CD14-positive monocyte (primary cell): ENCODE data around the gene OCRL. TPM values are rescaled to one million over a fixed set of nuclear protein-coding genes. Genes with fewer than 3 reads are reported as not detected.

Experiments used
- DNase-seq, 3 donors: peaks; one replicate each; pipeline ENCODE4 v3.0.0-alpha.2; 2011 to 2022
- H2AFZ ChIP-seq: 2 replicates; pipeline ENCODE4 v1.6.0; 2012; ENCODE audit warnings: mild to moderate bottlenecking, low read depth, low read length, inconsistent platforms; ENCODE audit not compliant: insufficient read depth, poor library complexity, severe bottlenecking
- H3K27ac ChIP-seq, 2 donors: 1 replicate in 1 of 2; 2 replicates in 1 of 2; pipeline ENCODE4 v1.5.1; 2012 to 2013; ENCODE audit warnings: low read length in 2 of 2, control low read depth in 1 of 2, inconsistent platforms in 1 of 2, low read depth in 1 of 2, mild to moderate bottlenecking in 1 of 2
- H3K27me3 ChIP-seq, 2 donors: one replicate each; pipeline versions ENCODE4 v1.6.0 to v1.6.1; 2011 to 2013; ENCODE audit warnings: low read length in 2 of 2; ENCODE audit not compliant: control insufficient read depth in 2 of 2, insufficient read depth in 2 of 2
- H3K36me3 ChIP-seq, 2 donors: replicated peaks in 1 of 2; 1 replicate in 1 of 2; 2 replicates in 1 of 2; pipeline versions ENCODE4 v1.5.1 to v1.6.1; 2012 to 2013; ENCODE audit warnings: low read length in 2 of 2, control low read depth in 1 of 2, inconsistent platforms in 1 of 2, mild to moderate bottlenecking in 1 of 2; ENCODE audit not compliant: insufficient read depth in 2 of 2, control insufficient read depth in 1 of 2
- H3K4me1 ChIP-seq, 2 donors: 1 replicate in 1 of 2; 2 replicates in 1 of 2; pipeline versions ENCODE4 v1.5.1 to v1.6.1; 2012 to 2013; ENCODE audit warnings: low read length in 2 of 2, control low read depth in 1 of 2, inconsistent platforms in 1 of 2, mild to moderate bottlenecking in 1 of 2, moderate library complexity in 1 of 2; ENCODE audit not compliant: insufficient read depth in 2 of 2, control insufficient read depth in 1 of 2
- H3K4me2 ChIP-seq: replicated peaks from 2 replicates; pipeline ENCODE3; 2012; ENCODE audit warnings: low read length, moderate library complexity, mild to moderate bottlenecking; ENCODE audit not compliant: poor library complexity, severe bottlenecking; ENCODE audit errors: extremely low read depth
- H3K4me3 ChIP-seq, 3 experiments: fragments of 200-600 bp in 1 of 3; sonication (generic) in 1 of 3; replicated peaks in 1 of 3; 1 replicate in 2 of 3; 2 replicates in 1 of 3; pipeline ENCODE4 v1.5.1; 2011 to 2013; ENCODE audit warnings: low read length in 3 of 3, mild to moderate bottlenecking in 3 of 3, control low read depth in 2 of 3, low read depth in 2 of 3, inconsistent platforms in 1 of 3, moderate library complexity in 1 of 3
- H3K79me2 ChIP-seq: 2 replicates; pipeline ENCODE4 v1.6.0; 2012; ENCODE audit warnings: mild to moderate bottlenecking, control low read depth, inconsistent platforms, low read length, moderate library complexity; ENCODE audit not compliant: insufficient read depth
- H3K9ac ChIP-seq: 2 replicates; pipeline ENCODE4 v1.6.0; 2017; ENCODE audit warnings: low read length, mild to moderate bottlenecking; ENCODE audit not compliant: insufficient read depth, poor library complexity, severe bottlenecking
- H3K9me3 ChIP-seq, 2 donors: replicated peaks in 1 of 2; 1 replicate in 1 of 2; 2 replicates in 1 of 2; pipeline versions ENCODE4 v1.5.1 to v1.6.1; 2012 to 2013; ENCODE audit warnings: low read length in 2 of 2, control low read depth in 1 of 2; ENCODE audit not compliant: control insufficient read depth in 1 of 2, insufficient read depth in 1 of 2
- H4K20me1 ChIP-seq: 2 replicates; pipeline ENCODE4 v1.6.0; 2012; ENCODE audit warnings: mild to moderate bottlenecking, low read length, control low read depth, moderate library complexity; ENCODE audit not compliant: insufficient read depth
- H3K27ac Mint-ChIP-seq, 7 donors: one replicate each; pipeline ENCODE4 v1.8.0; 2020; ENCODE audit warnings: mild to moderate bottlenecking in 7 of 7, mixed read lengths in 7 of 7, moderate library complexity in 6 of 7, inconsistent platforms in 2 of 7
- H3K27me3 Mint-ChIP-seq, 3 donors: one replicate each; pipeline ENCODE4 v1.8.0; 2021 to 2022; ENCODE audit warnings: low read depth in 3 of 3, mild to moderate bottlenecking in 3 of 3, mixed read lengths in 3 of 3, moderate library complexity in 3 of 3, inconsistent platforms in 1 of 3
- H3K36me3 Mint-ChIP-seq, 2 donors: one replicate each; pipeline ENCODE4 v1.8.0; 2020; ENCODE audit warnings: mixed read lengths in 2 of 2, inconsistent platforms in 1 of 2, mild to moderate bottlenecking in 1 of 2
- H3K4me1 Mint-ChIP-seq: one replicate; pipeline ENCODE4 v1.8.0; 2020; ENCODE audit warnings: mild to moderate bottlenecking, mixed read lengths
- H3K4me3 Mint-ChIP-seq, 2 donors: one replicate each; pipeline ENCODE4 v1.8.0; 2020; ENCODE audit warnings: mild to moderate bottlenecking in 2 of 2, mixed read lengths in 2 of 2, moderate library complexity in 1 of 2
- H3K9me3 Mint-ChIP-seq, 7 donors: one replicate each; pipeline ENCODE4 v1.8.0; 2020 to 2022; ENCODE audit warnings: mixed read lengths in 7 of 7, mild to moderate bottlenecking in 6 of 7, moderate library complexity in 6 of 7, inconsistent platforms in 2 of 7
- WGBS: methylation state at CpG from one replicate; pipeline ENCODE4 v1.1.5; 2013; ENCODE audit warnings: missing lambda C conversion rate; ENCODE audit not compliant: insufficient coverage; 5-methylcytosine and 5-hydroxymethylcytosine counted together
- intact Hi-C, 2 donors: fragments of 100-400 bp; cut with micrococcal nuclease; formaldehyde crosslinking; loops; one replicate each; pipeline versions ENCODE4 v1.15.0 to v1.15.1; 2023
- polyA plus RNA-seq, 3 donors: library from polyadenylated mRNA; depleted of rRNA in 1 of 3; unstranded in 2 of 3; stranded (reverse) in 1 of 3; fragments of 300-500 nt in 2 of 3; fragments of >200 nt in 1 of 3; fragmentation: Illumina TruSeq in 2 of 3; gene quantifications; 1 replicate in 2 of 3; 2 replicates in 1 of 3; pipeline ENCODE4 v1.2.3, GENCODE V29; 2012 to 2021
- TF ChIP-seq, protein P1 (sequence below): fragments of 200-600 bp; IDR thresholded peaks from one replicate; pipeline ENCODE4 v1.8.0; 2022; ENCODE audit warnings: antibody characterized with exemption, mild to moderate bottlenecking

Gene OCRL
- polyA plus RNA-seq, 3 donors = 1.8 to 11.2 (median 2.4) TPM

DNA sequence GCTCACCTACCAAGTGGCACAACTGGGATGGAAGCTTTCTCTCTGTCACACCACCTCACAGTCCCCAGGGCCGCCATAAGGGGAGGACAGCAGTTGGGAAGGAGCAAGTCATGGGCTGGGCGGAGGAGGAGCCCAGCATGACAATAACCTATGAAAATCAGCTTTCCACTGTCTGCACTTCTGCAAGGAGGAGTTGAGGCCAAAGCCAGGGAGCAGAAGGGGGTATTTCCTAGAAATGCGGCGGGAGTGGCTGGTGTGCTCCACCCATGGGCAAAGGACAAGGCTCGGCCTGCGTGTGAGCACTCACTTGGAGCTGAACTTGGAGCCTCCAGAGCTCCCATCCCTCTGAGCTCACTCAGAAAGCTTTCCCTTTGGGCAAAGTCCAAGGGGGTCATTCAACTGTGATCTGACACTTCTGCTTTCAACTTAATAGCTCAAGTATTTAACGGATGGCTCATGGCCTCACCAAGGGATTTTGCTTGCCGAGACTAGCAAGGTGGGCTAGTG lies 96.2 kb downstream of the OCRL start:
- H3K36me3 Mint-ChIP-seq = no peaks in the 10 kb centered on the region
- Histone ChIP-seq H2AFZ (no peak overlapping the region), H3K79me2 (no peaks in the 10 kb centered on the region), H3K9ac (no peak overlapping the region), H3K4me2 (no peak overlapping the region), H3K4me1 (peaks cover 9% of the 10 kb centered on the region in 2 donors), H4K20me1 (no peaks in the 10 kb centered on the region), H3K9me3 (peaks cover 0 to 5% of the 10 kb centered on the region in 2 donors), H3K27ac (no peak overlapping the region), H3K4me3 (no peak overlapping the region), H3K27me3 (no peaks in the 10 kb centered on the region), H3K36me3 (no peaks in the 10 kb centered on the region)
- DNase-seq = no peak
- intact Hi-C loops = loop anchor here in 1 of 2 donors (10.0 kb wide), 1 partner anchor 189 kb away; no protein-coding TSS in a partner anchor
- no peak overlapping the region for H3K4me3 Mint-ChIP-seq
- TF ChIP-seq, protein P1, sequence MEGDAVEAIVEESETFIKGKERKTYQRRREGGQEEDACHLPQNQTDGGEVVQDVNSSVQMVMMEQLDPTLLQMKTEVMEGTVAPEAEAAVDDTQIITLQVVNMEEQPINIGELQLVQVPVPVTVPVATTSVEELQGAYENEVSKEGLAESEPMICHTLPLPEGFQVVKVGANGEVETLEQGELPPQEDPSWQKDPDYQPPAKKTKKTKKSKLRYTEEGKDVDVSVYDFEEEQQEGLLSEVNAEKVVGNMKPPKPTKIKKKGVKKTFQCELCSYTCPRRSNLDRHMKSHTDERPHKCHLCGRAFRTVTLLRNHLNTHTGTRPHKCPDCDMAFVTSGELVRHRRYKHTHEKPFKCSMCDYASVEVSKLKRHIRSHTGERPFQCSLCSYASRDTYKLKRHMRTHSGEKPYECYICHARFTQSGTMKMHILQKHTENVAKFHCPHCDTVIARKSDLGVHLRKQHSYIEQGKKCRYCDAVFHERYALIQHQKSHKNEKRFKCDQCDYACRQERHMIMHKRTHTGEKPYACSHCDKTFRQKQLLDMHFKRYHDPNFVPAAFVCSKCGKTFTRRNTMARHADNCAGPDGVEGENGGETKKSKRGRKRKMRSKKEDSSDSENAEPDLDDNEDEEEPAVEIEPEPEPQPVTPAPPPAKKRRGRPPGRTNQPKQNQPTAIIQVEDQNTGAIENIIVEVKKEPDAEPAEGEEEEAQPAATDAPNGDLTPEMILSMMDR = no peak
- no peak overlapping the region for H3K27ac Mint-ChIP-seq
- H3K27me3 Mint-ChIP-seq = peaks cover 0 to 4% (median 2%) of the 10 kb centered on the region in 3 donors
- 100% methylated on average over 2 of the region's 8 CpGs for WGBS
- peaks cover 5% of the 10 kb centered on the region for H3K4me1 Mint-ChIP-seq
- H3K9me3 Mint-ChIP-seq = peaks cover 0 to 5% (median 1%) of the 10 kb centered on the region in 7 donors

GRCh38 chrX:129637217-129638109 lies 97.4 kb downstream of the OCRL start:
- Mint-ChIP-seq H3K27ac (no peak overlapping the region), H3K9me3 (peaks cover 0 to 12% (median 7%) of the 10 kb centered on the region in 7 donors), H3K4me3 (no peak overlapping the region), H3K36me3 (no peaks in the 10 kb centered on the region), H3K27me3 (peaks cover 0 to 4% (median 2%) of the 10 kb centered on the region in 3 donors), H3K4me1 (peaks cover 13% of the 10 kb centered on the region)
- intact Hi-C loops = loop anchor here in 1 of 2 donors (10.0 kb wide), 1 partner anchor 187 kb away; no protein-coding TSS in a partner anchor
- Histone ChIP-seq H3K27me3 (no peaks in the 10 kb centered on the region), H3K4me3 (no peak overlapping the region), H3K9ac (no peak overlapping the region), H3K4me1 (peaks cover 9 to 17% of the 10 kb centered on the region in 2 donors), H2AFZ (peak overlapping the region; percentile 19), H3K9me3 (peaks cover 0 to 11% of the 10 kb centered on the region in 2 donors), H3K27ac (no peak overlapping the region), H3K36me3 (no peaks in the 10 kb centered on the region), H3K79me2 (no peaks in the 10 kb centered on the region), H3K4me2 (no peak overlapping the region), H4K20me1 (no peaks in the 10 kb centered on the region)
- DNase-seq = peak; percentile 52 to 71 (median 58)
- TF ChIP-seq, protein P1 = peak; percentile 77
- WGBS = 20% methylated on average over 6 of the region's 13 CpGs
